H9 (cell line): Measurements from ENCODE around the gene MICAL3. TPM values are rescaled to one million over a fixed set of nuclear protein-coding genes. Genes with fewer than 3 reads are reported as not detected.

ENCODE experiments used
- DNase-seq: peaks from one replicate; pipeline ENCODE4 v3.0.0-alpha.2; 2017
- H2AFZ ChIP-seq: one replicate; pipeline ENCODE4 v1.6.1; 2013; ENCODE audit warnings: mild to moderate bottlenecking, low read length, control low read depth, moderate library complexity
- H2AK5ac ChIP-seq: 2 replicates; pipeline ENCODE4 v1.6.1; 2013; ENCODE audit warnings: low read length, control low read depth, mixed read lengths; ENCODE audit not compliant: insufficient read length
- H2BK120ac ChIP-seq: one replicate; pipeline ENCODE4 v1.6.1; 2013; ENCODE audit warnings: low read depth, mild to moderate bottlenecking, low read length, control low read depth, inconsistent platforms; ENCODE audit not compliant: poor library complexity, severe bottlenecking
- H2BK12ac ChIP-seq: 2 replicates; pipeline ENCODE4 v1.6.1; 2013; ENCODE audit warnings: low read length, control low read depth, mixed read lengths, low read depth; ENCODE audit not compliant: insufficient read length
- H2BK15ac ChIP-seq: 2 replicates; pipeline ENCODE4 v1.6.1; 2013; ENCODE audit warnings: low read depth, low read length, control low read depth
- H2BK20ac ChIP-seq: one replicate; pipeline ENCODE4 v1.6.1; 2013; ENCODE audit warnings: low read depth, mild to moderate bottlenecking, low read length, control low read depth, inconsistent platforms; ENCODE audit not compliant: poor library complexity, severe bottlenecking
- H2BK5ac ChIP-seq: 2 replicates; pipeline ENCODE4 v1.6.1; 2013; ENCODE audit warnings: low read length, control low read depth, mixed read lengths; ENCODE audit not compliant: insufficient read length
- H3K14ac ChIP-seq: 2 replicates; pipeline ENCODE4 v1.6.1; 2013; ENCODE audit warnings: low read length, control low read depth; ENCODE audit not compliant: insufficient read depth
- H3K18ac ChIP-seq: 2 replicates; pipeline ENCODE4 v1.6.1; 2013; ENCODE audit warnings: low read depth, mild to moderate bottlenecking, mixed read lengths, low read length, control low read depth; ENCODE audit not compliant: insufficient read length
- H3K23ac ChIP-seq: 2 replicates; pipeline ENCODE4 v1.6.1; 2013; ENCODE audit warnings: low read length, control low read depth, mixed read lengths, low read depth; ENCODE audit not compliant: insufficient read length
- H3K23me2 ChIP-seq: 2 replicates; pipeline ENCODE4 v1.6.1; 2013; ENCODE audit warnings: low read depth, mild to moderate bottlenecking, mixed read lengths, low read length, control low read depth; ENCODE audit not compliant: insufficient read length, poor library complexity, severe bottlenecking
- H3K27ac ChIP-seq: 2 replicates; pipeline ENCODE4 v1.5.1; 2013; ENCODE audit warnings: low read length, control low read depth, mixed read lengths, low read depth; ENCODE audit not compliant: insufficient read length
- H3K27me3 ChIP-seq: 2 replicates; pipeline ENCODE4 v1.6.1; 2013; ENCODE audit warnings: low read length, control low read depth, inconsistent platforms; ENCODE audit not compliant: insufficient read depth
- H3K4ac ChIP-seq: 2 replicates; pipeline ENCODE4 v1.6.1; 2013; ENCODE audit warnings: low read depth, mild to moderate bottlenecking, control low read depth, inconsistent platforms, low read length, moderate library complexity
- H3K4me1 ChIP-seq: 2 replicates; pipeline ENCODE4 v1.6.1; 2013; ENCODE audit warnings: low read length, control low read depth, inconsistent platforms; ENCODE audit not compliant: insufficient read depth
- H3K4me2 ChIP-seq: 2 replicates; pipeline ENCODE4 v1.6.1; 2013; ENCODE audit warnings: low read length, control low read depth, mixed read lengths; ENCODE audit not compliant: insufficient read length, insufficient read depth
- H3K56ac ChIP-seq: 2 replicates; pipeline ENCODE4 v1.6.1; 2013; ENCODE audit warnings: low read depth, mild to moderate bottlenecking, mixed read lengths, low read length, control low read depth; ENCODE audit not compliant: insufficient read length
- H3K79me1 ChIP-seq: 2 replicates; pipeline ENCODE4 v1.6.1; 2013; ENCODE audit warnings: low read depth, mild to moderate bottlenecking, moderate library complexity, low read length, control low read depth, inconsistent platforms; ENCODE audit not compliant: insufficient read depth, poor library complexity, severe bottlenecking
- H3K79me2 ChIP-seq: 2 replicates; pipeline ENCODE4 v1.6.1; 2013; ENCODE audit warnings: low read length, control low read depth, inconsistent platforms; ENCODE audit not compliant: insufficient read depth
- H3K9ac ChIP-seq: 2 replicates; pipeline ENCODE4 v1.6.1; 2013; ENCODE audit warnings: low read length, control low read depth, mixed read lengths; ENCODE audit not compliant: insufficient read length; ENCODE audit errors: extremely low read depth
- H3K9me3 ChIP-seq: one replicate; pipeline ENCODE4 v1.6.1; 2013; ENCODE audit warnings: low read depth, low read length, inconsistent platforms; ENCODE audit not compliant: control insufficient read depth
- H3T11ph ChIP-seq: one replicate; pipeline ENCODE4 v1.6.1; 2013; ENCODE audit warnings: mild to moderate bottlenecking, low read length, control low read depth, inconsistent platforms
- H4K20me1 ChIP-seq: one replicate; pipeline ENCODE4 v1.6.1; 2013; ENCODE audit not compliant: control insufficient read depth, insufficient read length, insufficient read depth
- H4K5ac ChIP-seq: 2 replicates; pipeline ENCODE4 v1.6.1; 2013; ENCODE audit warnings: low read depth, mild to moderate bottlenecking, mixed read lengths, low read length, control low read depth; ENCODE audit not compliant: insufficient read length
- H4K8ac ChIP-seq: replicated peaks from 2 replicates; pipeline ENCODE4 v1.6.1; 2013; ENCODE audit warnings: low read length, control low read depth, mixed read lengths, low read depth; ENCODE audit not compliant: insufficient read length
- H4K91ac ChIP-seq: 2 replicates; pipeline ENCODE4 v1.6.1; 2013; ENCODE audit warnings: low read depth, mild to moderate bottlenecking, moderate library complexity, mixed read lengths, low read length, control low read depth; ENCODE audit not compliant: insufficient read length
- H3K27ac Mint-ChIP-seq, 3 experiments: 2 replicates in 2 of 3; 3 replicates in 1 of 3; pipeline ENCODE4 v1.8.0; 2020 to 2021; ENCODE audit warnings: mixed read lengths in 3 of 3, mild to moderate bottlenecking in 1 of 3, moderate library complexity in 1 of 3
- H3K27me3 Mint-ChIP-seq: 2 replicates; pipeline ENCODE4 v1.8.0; 2021; ENCODE audit warnings: low read depth, mild to moderate bottlenecking, moderate library complexity, mixed read lengths
- H3K36me3 Mint-ChIP-seq, 3 experiments: 2 replicates in 2 of 3; 3 replicates in 1 of 3; pipeline ENCODE4 v1.8.0; 2020 to 2021; ENCODE audit warnings: low read depth in 3 of 3, mixed read lengths in 3 of 3; ENCODE audit not compliant: insufficient read depth in 1 of 3
- H3K4me1 Mint-ChIP-seq, 2 experiments: 2 replicates each; pipeline ENCODE4 v1.8.0; 2020; ENCODE audit warnings: mixed read lengths in 2 of 2
- H3K4me3 Mint-ChIP-seq, 2 experiments: 2 replicates in 1 of 2; 3 replicates in 1 of 2; pipeline ENCODE4 v1.8.0; 2020 to 2021; ENCODE audit warnings: mild to moderate bottlenecking in 2 of 2, mixed read lengths in 2 of 2, moderate library complexity in 1 of 2
- H3K9me3 Mint-ChIP-seq, 2 experiments: 2 replicates in 1 of 2; 3 replicates in 1 of 2; pipeline ENCODE4 v1.8.0; 2020; ENCODE audit warnings: mild to moderate bottlenecking in 2 of 2, mixed read lengths in 2 of 2, moderate library complexity in 1 of 2
- CTCF ChIP-seq: fragments of 200-600 bp; sonication (generic); conservative IDR thresholded peaks from 3 replicates; pipeline ENCODE4 v1.8.0; 2021; ENCODE audit warnings: antibody characterized with exemption, mild to moderate bottlenecking
- WGBS: extraction: QIAGEN DNeasy Blood & Tissue Kit; methylation state at CpG from one replicate; pipeline ENCODE4 v1.1.7; 2013; ENCODE audit warnings: missing lambda C conversion rate, low lambda C conversion rate, mixed read lengths; ENCODE audit not compliant: insufficient read length; ENCODE audit errors: extremely low coverage; 5-methylcytosine and 5-hydroxymethylcytosine counted together
- total RNA-seq: library from RNA; stranded (reverse); gene quantifications from 2 replicates; pipeline ENCODE4 v1.2.1, GENCODE V29; 2021

Gene MICAL3
- total RNA-seq, 1 experiment from 2014 or later = 50.2 TPM

GRCh38 chr22:17818180-17818579, 206.2 kb downstream of the MICAL3 start:
- Mint-ChIP-seq H3K27ac (no peak overlapping the region), H3K4me3 (no peak overlapping the region), H3K27me3 (no peaks in the 10 kb centered on the region), H3K9me3 (no peaks in the 10 kb centered on the region), H3K4me1 (peaks cover 0 to 3% of the 10 kb centered on the region in 2 experiments; a peak in 2 of 4 replicates), H3K36me3 (peaks cover 4 to 13% (median 7%) of the 10 kb centered on the region in 3 experiments; a peak in 3 of 7 replicates)
- no peak overlapping the region for H2BK12ac ChIP-seq
- H4K5ac ChIP-seq = no peak overlapping the region
- no peak overlapping the region for H3T11ph ChIP-seq
- H3K79me1 ChIP-seq = no peaks in the 10 kb centered on the region
- no peak overlapping the region for H3K4ac ChIP-seq
- no peak overlapping the region for H3K4me2 ChIP-seq
- no peaks in the 10 kb centered on the region for H3K4me1 ChIP-seq
- no peak overlapping the region for H2BK5ac ChIP-seq
- H3K23me2 ChIP-seq = no peaks in the 10 kb centered on the region
- H2BK20ac ChIP-seq = no peak overlapping the region
- H3K56ac ChIP-seq = no peak overlapping the region
- no peaks in the 10 kb centered on the region for H3K27me3 ChIP-seq
- no peak for TF ChIP-seq CTCF
- no peak overlapping the region for H2AFZ ChIP-seq
- no CpG with 5 or more reads among the region's 25 CpGs for WGBS
- no peak overlapping the region for H2AK5ac ChIP-seq
- H4K91ac ChIP-seq = no peak overlapping the region
- no peak overlapping the region for H3K23ac ChIP-seq
- H2BK120ac ChIP-seq = no peak overlapping the region
- H3K14ac ChIP-seq = no peak overlapping the region
- DNase-seq = no peak
- H4K8ac ChIP-seq = no peak overlapping the region
- no peak overlapping the region for H2BK15ac ChIP-seq
- H3K79me2 ChIP-seq = no peaks in the 10 kb centered on the region
- no peak overlapping the region for H3K27ac ChIP-seq
- no peaks in the 10 kb centered on the region for H4K20me1 ChIP-seq
- H3K9ac ChIP-seq = no peak overlapping the region
- no peak overlapping the region for H3K18ac ChIP-seq
- no peaks in the 10 kb centered on the region for H3K9me3 ChIP-seq
